ENCODE measurements around the gene B3GNT7.
A peak's percentile ranks its signal among the peaks of the same experiment; 100 is the strongest.

B3GNT7 gene

GRCh38 chr2:231393149-231394131 lies 2.1 kb upstream of the B3GNT7 start:
- no peak overlapping the region for H3K4me3 ChIP-seq (ENCODE audit: low read depth in 1 of 5, low read length in 5 of 5)
- no peak overlapping the region for H3K9ac ChIP-seq (ENCODE audit: low read length in 5 of 5)
- H3K27me3 ChIP-seq (ENCODE audit: control insufficient read depth in 5 of 5, insufficient read depth in 4 of 5, low read length in 5 of 5) = peaks cover 15 to 47% (median 35%) of the 10 kb centered on the region in 5 donors
- H3K9me3 ChIP-seq (ENCODE audit: control insufficient read depth in 5 of 5, low read length in 5 of 5) = no peaks in the 10 kb centered on the region
- H3K4me1 ChIP-seq (ENCODE audit: control insufficient read depth in 5 of 5, insufficient read depth in 5 of 5, low read length in 5 of 5) = peaks cover 0 to 25% (median 7%) of the 10 kb centered on the region in 5 donors
- H3K36me3 ChIP-seq (ENCODE audit: control insufficient read depth in 5 of 5, insufficient read depth in 5 of 5, low read length in 5 of 5) = no peaks in the 10 kb centered on the region
- no peak overlapping the region for H3K27ac ChIP-seq (ENCODE audit: low read depth, low read length)

- peaks cover 0 to 25% (median 7%) of the 10 kb centered on the region in 5 donors for H3K4me1 ChIP-seq (ENCODE audit: control insufficient read depth in 5 of 5, insufficient read depth in 5 of 5, low read length in 5 of 5)
- H3K4me3 ChIP-seq (ENCODE audit: low read depth in 1 of 5, low read length in 5 of 5) = no peak overlapping the region
- no peak overlapping the region for H3K27ac ChIP-seq (ENCODE audit: low read depth, low read length)
- H3K27me3 ChIP-seq (ENCODE audit: control insufficient read depth in 5 of 5, insufficient read depth in 4 of 5, low read length in 5 of 5) = peaks cover 15 to 47% (median 35%) of the 10 kb centered on the region in 5 donors
- H3K9ac ChIP-seq (ENCODE audit: low read length in 5 of 5) = no peak overlapping the region
- no peaks in the 10 kb centered on the region for H3K36me3 ChIP-seq (ENCODE audit: control insufficient read depth in 5 of 5, insufficient read depth in 5 of 5, low read length in 5 of 5)
- no peaks in the 10 kb centered on the region for H3K9me3 ChIP-seq (ENCODE audit: control insufficient read depth in 5 of 5, low read length in 5 of 5)
Observed at GRCh38 chr2:231394211-231395141, 1.0 kb upstream of the B3GNT7 start.

- Histone ChIP-seq H3K27ac (ENCODE audit: low read depth, low read length) (no peak overlapping the region), H3K4me1 (ENCODE audit: control insufficient read depth in 5 of 5, insufficient read depth in 5 of 5, low read length in 5 of 5) (peaks cover 0 to 21% (median 12%) of the 10 kb centered on the region in 5 donors)
Observed at GRCh38 chr2:231396058-231396821, 730 bp downstream of the B3GNT7 start.

GRCh38 chr2:231397011-231397927 lies 1.8 kb downstream of the B3GNT7 start:
- Histone ChIP-seq H3K9ac (ENCODE audit: low read length in 5 of 5) (no peak overlapping the region), H3K36me3 (ENCODE audit: control insufficient read depth in 5 of 5, insufficient read depth in 5 of 5, low read length in 5 of 5) (no peaks in the 10 kb centered on the region), H3K4me3 (ENCODE audit: low read depth in 1 of 5, low read length in 5 of 5) (peak overlapping the region in 3 of 5 donors; percentile 4 to 54 (median 48)), H3K9me3 (ENCODE audit: control insufficient read depth in 5 of 5, low read length in 5 of 5) (no peaks in the 10 kb centered on the region), H3K4me1 (ENCODE audit: control insufficient read depth in 5 of 5, insufficient read depth in 5 of 5, low read length in 5 of 5) (peaks cover 0 to 21% (median 12%) of the 10 kb centered on the region in 5 donors), H3K27ac (ENCODE audit: low read depth, low read length) (no peak overlapping the region), H3K27me3 (ENCODE audit: control insufficient read depth in 5 of 5, insufficient read depth in 4 of 5, low read length in 5 of 5) (peaks cover 15 to 37% (median 33%) of the 10 kb centered on the region in 5 donors)

More at GRCh38 chr2:231396058-231396821, 730 bp downstream of the B3GNT7 start:
- no peaks in the 10 kb centered on the region for H3K36me3 ChIP-seq (ENCODE audit: control insufficient read depth in 5 of 5, insufficient read depth in 5 of 5, low read length in 5 of 5)
- H3K9me3 ChIP-seq (ENCODE audit: control insufficient read depth in 5 of 5, low read length in 5 of 5) = no peaks in the 10 kb centered on the region
- no peak overlapping the region for H3K9ac ChIP-seq (ENCODE audit: low read length in 5 of 5)
- H3K27me3 ChIP-seq (ENCODE audit: control insufficient read depth in 5 of 5, insufficient read depth in 4 of 5, low read length in 5 of 5) = peaks cover 15 to 44% (median 33%) of the 10 kb centered on the region in 5 donors
- peak overlapping the region in 3 of 5 donors; percentile 11 to 54 (median 48) for H3K4me3 ChIP-seq (ENCODE audit: low read depth in 1 of 5, low read length in 5 of 5)

- H3K4me1 ChIP-seq (ENCODE audit: control insufficient read depth in 5 of 5, insufficient read depth in 5 of 5, low read length in 5 of 5) = peaks cover 0 to 21% (median 12%) of the 10 kb centered on the region in 5 donors
- no peak overlapping the region for H3K9ac ChIP-seq (ENCODE audit: low read length in 5 of 5)
- H3K27me3 ChIP-seq (ENCODE audit: control insufficient read depth in 5 of 5, insufficient read depth in 4 of 5, low read length in 5 of 5) = peaks cover 15 to 32% (median 28%) of the 10 kb centered on the region in 5 donors
- no peak overlapping the region for H3K4me3 ChIP-seq (ENCODE audit: low read depth in 1 of 5, low read length in 5 of 5)
- no peaks in the 10 kb centered on the region for H3K9me3 ChIP-seq (ENCODE audit: control insufficient read depth in 5 of 5, low read length in 5 of 5)
- no peaks in the 10 kb centered on the region for H3K36me3 ChIP-seq (ENCODE audit: control insufficient read depth in 5 of 5, insufficient read depth in 5 of 5, low read length in 5 of 5)
- H3K27ac ChIP-seq (ENCODE audit: low read depth, low read length) = no peak overlapping the region
Observed at GRCh38 chr2:231397928-231398294, 2.4 kb downstream of the B3GNT7 start.

- H3K36me3 ChIP-seq (ENCODE audit: control insufficient read depth in 5 of 5, insufficient read depth in 5 of 5, low read length in 5 of 5) = no peaks in the 10 kb centered on the region
- H3K4me3 ChIP-seq (ENCODE audit: low read depth in 1 of 5, low read length in 5 of 5) = no peak overlapping the region
- H3K9ac ChIP-seq (ENCODE audit: low read length in 5 of 5) = no peak overlapping the region
- no peak overlapping the region for H3K27ac ChIP-seq (ENCODE audit: low read depth, low read length)
- no peaks in the 10 kb centered on the region for H3K9me3 ChIP-seq (ENCODE audit: control insufficient read depth in 5 of 5, low read length in 5 of 5)
- peaks cover 15 to 27% (median 26%) of the 10 kb centered on the region in 5 donors for H3K27me3 ChIP-seq (ENCODE audit: control insufficient read depth in 5 of 5, insufficient read depth in 4 of 5, low read length in 5 of 5)
- H3K4me1 ChIP-seq (ENCODE audit: control insufficient read depth in 5 of 5, insufficient read depth in 5 of 5, low read length in 5 of 5) = peaks cover 0 to 21% (median 12%) of the 10 kb centered on the region in 5 donors
Observed at GRCh38 chr2:231398585-231398984, 3.1 kb downstream of the B3GNT7 start.

GRCh38 chr2:231399046-231399852 lies 3.7 kb downstream of the B3GNT7 start:
- no peak overlapping the region for H3K9ac ChIP-seq (ENCODE audit: low read length in 5 of 5)
- no peak overlapping the region for H3K27ac ChIP-seq (ENCODE audit: low read depth, low read length)
- no peak overlapping the region for H3K4me3 ChIP-seq (ENCODE audit: low read depth in 1 of 5, low read length in 5 of 5)
- H3K4me1 ChIP-seq (ENCODE audit: control insufficient read depth in 5 of 5, insufficient read depth in 5 of 5, low read length in 5 of 5) = peaks cover 0 to 21% (median 12%) of the 10 kb centered on the region in 5 donors
- peaks cover 14 to 20% (median 20%) of the 10 kb centered on the region in 5 donors for H3K27me3 ChIP-seq (ENCODE audit: control insufficient read depth in 5 of 5, insufficient read depth in 4 of 5, low read length in 5 of 5)
- no peaks in the 10 kb centered on the region for H3K36me3 ChIP-seq (ENCODE audit: control insufficient read depth in 5 of 5, insufficient read depth in 5 of 5, low read length in 5 of 5)
- H3K9me3 ChIP-seq (ENCODE audit: control insufficient read depth in 5 of 5, low read length in 5 of 5) = no peaks in the 10 kb centered on the region
